Effector CD4-positive, alpha-beta T cell (primary cell): ENCODE data around the gene IL16.
"Not testable (repeated sequence)": the region's sequence is repeated elsewhere in the genome, so short reads cannot be mapped to it uniquely, and the experiment has no call there.

Source experiments
- DNase-seq: peaks from one replicate; pipeline ENCODE4 v3.0.0-alpha.2; 2020

IL16 gene

GRCh38 chr15:81174792-81175327 lies 21.8 kb upstream of the IL16 start:
- no peak for DNase-seq

- no peak for DNase-seq
Observed at GRCh38 chr15:81175496-81175895, 21.2 kb upstream of the IL16 start.

- no peak for DNase-seq
Observed at GRCh38 chr15:81176291-81176893, 20.3 kb upstream of the IL16 start.

- DNase-seq, result no peak
Observed at GRCh38 chr15:81178365-81178764, 18.3 kb upstream of the IL16 start.

- no peak for DNase-seq
Observed at GRCh38 chr15:81181220-81181619, 15.5 kb upstream of the IL16 start.

- no peak for DNase-seq
Observed at GRCh38 chr15:81182031-81182755, 14.5 kb upstream of the IL16 start.

- no peak for DNase-seq
Observed at GRCh38 chr15:81182756-81183438, 13.8 kb upstream of the IL16 start.

- DNase-seq, result no peak
Observed at GRCh38 chr15:81183439-81183775, 13.3 kb upstream of the IL16 start.

GRCh38 chr15:81184188-81184587 lies 12.5 kb upstream of the IL16 start:
- DNase-seq, result no peak

GRCh38 chr15:81185631-81186295 lies 10.9 kb upstream of the IL16 start:
- DNase-seq, result no peak

GRCh38 chr15:81188354-81188753 lies 8.3 kb upstream of the IL16 start:
- no peak for DNase-seq

- DNase-seq, result no peak
Observed at GRCh38 chr15:81189583-81190283, 6.9 kb upstream of the IL16 start.

- no peak for DNase-seq
Observed at GRCh38 chr15:81190922-81191507, 5.7 kb upstream of the IL16 start.

GRCh38 chr15:81191701-81192100 lies 5.0 kb upstream of the IL16 start:
- DNase-seq, result no peak

GRCh38 chr15:81194723-81195122 lies 2.0 kb upstream of the IL16 start:
- DNase-seq, result no peak

GRCh38 chr15:81195339-81195864 lies 1.3 kb upstream of the IL16 start:
- no peak for DNase-seq

- no peak for DNase-seq
Observed at GRCh38 chr15:81197255-81197630, 564 bp downstream of the IL16 start.

GRCh38 chr15:81197688-81198281 lies 1.1 kb downstream of the IL16 start:
- no peak for DNase-seq

GRCh38 chr15:81199031-81199779 lies 2.5 kb downstream of the IL16 start:
- DNase-seq, result no peak

- DNase-seq, result no peak
Observed at GRCh38 chr15:81206018-81206417, 9.3 kb downstream of the IL16 start.

- DNase-seq, result not testable (repeated sequence)
Observed at GRCh38 chr15:81207987-81208386, 11.3 kb downstream of the IL16 start.
